ENCODE results near the gene OVCH1. TPM values are rescaled to one million over a fixed set of nuclear protein-coding genes. Genes with fewer than 3 reads are reported as not detected.

Gene OVCH1
- total RNA-seq, 4 donors from 2014 or later, result 0.10 TPM; not detected in 3

DNA sequence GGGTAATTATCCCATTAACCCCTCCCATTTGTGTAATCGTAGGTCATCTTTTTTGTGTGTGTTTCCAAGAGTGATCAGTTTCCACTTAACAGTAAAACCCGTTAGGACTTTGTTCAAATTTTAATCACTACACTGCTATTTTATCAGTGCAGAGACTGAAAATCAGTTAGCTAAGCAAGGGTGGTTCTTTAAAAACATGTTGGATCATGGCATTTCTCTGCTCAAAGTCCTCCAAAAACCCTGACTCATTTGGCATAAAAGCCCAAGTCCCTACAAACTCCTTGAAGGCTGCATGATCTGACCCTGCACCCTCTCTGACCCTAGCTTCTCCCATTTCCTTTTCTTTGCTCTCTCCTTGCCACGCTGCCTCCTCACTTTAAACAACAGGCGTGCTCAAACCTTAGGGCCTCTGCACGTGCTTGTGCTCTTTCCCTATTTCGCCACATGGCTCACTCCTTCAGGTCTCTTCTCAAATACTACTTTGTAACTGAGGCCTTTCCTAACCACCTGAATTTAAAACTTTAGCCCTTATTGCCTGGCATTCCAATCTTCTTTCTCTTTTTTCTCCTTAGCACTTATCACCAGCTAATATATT, 13.2 kb upstream of the OVCH1 start:
- no peaks in the 10 kb centered on the region for H3K4me1 ChIP-seq
- H3K4me3 ChIP-seq, result no peak overlapping the region
- no peaks in the 10 kb centered on the region for H3K9me3 ChIP-seq
- no peak overlapping the region for H3K27ac ChIP-seq
- H3K36me3 ChIP-seq, result peaks cover 0 to 55% of the 10 kb centered on the region in 2 donors
- in situ Hi-C loops (cut with MboI; ENCODE audit: low sequenced_read_pairs in 4 of 4), result loop anchor here in 1 of 4 donors (25.0 kb wide), 2 partner anchors 777 to 1302 kb away; no protein-coding TSS in a partner anchor
- DNase-seq (no peak), ATAC-seq (no peak)
- no peak for TF ChIP-seq POLR2A (IDR thresholded peaks at IDR 0.05)
- TF ChIP-seq, protein P1, sequence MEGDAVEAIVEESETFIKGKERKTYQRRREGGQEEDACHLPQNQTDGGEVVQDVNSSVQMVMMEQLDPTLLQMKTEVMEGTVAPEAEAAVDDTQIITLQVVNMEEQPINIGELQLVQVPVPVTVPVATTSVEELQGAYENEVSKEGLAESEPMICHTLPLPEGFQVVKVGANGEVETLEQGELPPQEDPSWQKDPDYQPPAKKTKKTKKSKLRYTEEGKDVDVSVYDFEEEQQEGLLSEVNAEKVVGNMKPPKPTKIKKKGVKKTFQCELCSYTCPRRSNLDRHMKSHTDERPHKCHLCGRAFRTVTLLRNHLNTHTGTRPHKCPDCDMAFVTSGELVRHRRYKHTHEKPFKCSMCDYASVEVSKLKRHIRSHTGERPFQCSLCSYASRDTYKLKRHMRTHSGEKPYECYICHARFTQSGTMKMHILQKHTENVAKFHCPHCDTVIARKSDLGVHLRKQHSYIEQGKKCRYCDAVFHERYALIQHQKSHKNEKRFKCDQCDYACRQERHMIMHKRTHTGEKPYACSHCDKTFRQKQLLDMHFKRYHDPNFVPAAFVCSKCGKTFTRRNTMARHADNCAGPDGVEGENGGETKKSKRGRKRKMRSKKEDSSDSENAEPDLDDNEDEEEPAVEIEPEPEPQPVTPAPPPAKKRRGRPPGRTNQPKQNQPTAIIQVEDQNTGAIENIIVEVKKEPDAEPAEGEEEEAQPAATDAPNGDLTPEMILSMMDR (IDR thresholded peaks at IDR 0.05 in 4 of 5, conservative IDR thresholded peaks at IDR 0.05 in 1 of 5), result no peak
- intact Hi-C loops (cut with DNase I; ENCODE audit: low total_unique reads), result loop anchor here (5.0 kb wide), 1 partner anchor 272 kb away; the partner anchor contains the start of gene TMTC1
- no peaks in the 10 kb centered on the region for H3K27me3 ChIP-seq

DNA sequence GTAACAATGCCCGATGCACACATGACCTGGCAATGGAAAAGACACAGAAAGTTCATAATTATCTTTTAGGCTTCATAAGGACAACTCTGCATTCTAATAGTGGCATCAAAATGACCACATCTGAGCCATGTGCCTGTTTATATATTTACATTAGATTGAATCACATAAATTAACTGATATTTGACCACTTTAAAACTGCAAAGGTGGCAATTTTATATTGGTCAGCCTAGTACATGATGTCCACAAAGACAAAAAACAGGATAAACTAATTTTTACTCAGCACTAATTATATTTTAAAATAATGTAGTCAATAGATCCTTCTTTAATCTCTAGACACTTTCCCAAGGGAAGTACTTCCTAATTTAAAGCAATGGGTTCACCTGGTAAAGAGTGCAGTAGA, 12.0 kb upstream of the OVCH1 start:
- DNase-seq, result no peak
- intact Hi-C loops (cut with DNase I; ENCODE audit: low total_unique reads) (no loop called here), in situ Hi-C loops (cut with MboI; ENCODE audit: low sequenced_read_pairs in 4 of 4) (loop anchor here in 1 of 4 donors (25.0 kb wide), 2 partner anchors 778 to 1303 kb away; no protein-coding TSS in a partner anchor)
- no peak for ATAC-seq
- Histone ChIP-seq H3K9me3 (no peaks in the 10 kb centered on the region), H3K27ac (no peak overlapping the region), H3K36me3 (peaks cover 0 to 47% of the 10 kb centered on the region in 2 donors), H3K27me3 (no peaks in the 10 kb centered on the region), H3K4me1 (peaks cover 5 to 8% of the 10 kb centered on the region in 2 donors), H3K4me3 (no peak overlapping the region)
- TF ChIP-seq, protein P1 (IDR thresholded peaks at IDR 0.05 in 4 of 5, conservative IDR thresholded peaks at IDR 0.05 in 1 of 5), result no peak
- TF ChIP-seq POLR2A (IDR thresholded peaks at IDR 0.05), result no peak

DNA sequence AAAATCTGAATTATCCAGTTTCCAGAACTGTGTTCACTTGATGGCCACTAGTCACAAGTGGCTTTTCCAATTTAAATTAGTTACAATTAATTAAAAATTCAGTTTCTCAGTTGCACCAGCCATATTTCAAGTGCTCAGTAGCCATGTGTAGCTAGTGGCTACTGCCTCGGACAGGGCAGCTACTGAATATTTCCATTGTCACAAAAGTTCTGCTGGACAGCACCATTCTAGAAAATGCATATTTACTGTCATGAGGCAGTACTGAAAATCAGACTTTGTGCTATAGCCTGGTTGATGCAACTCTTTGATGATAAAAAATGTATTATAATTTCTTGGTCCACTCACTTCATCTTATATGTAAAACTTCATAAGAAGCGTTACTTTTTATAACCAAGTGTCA, 11.5 kb upstream of the OVCH1 start:
- Histone ChIP-seq H3K27ac (no peak overlapping the region), H3K27me3 (no peaks in the 10 kb centered on the region), H3K9me3 (no peaks in the 10 kb centered on the region), H3K36me3 (peaks cover 0 to 42% of the 10 kb centered on the region in 2 donors), H3K4me3 (no peak overlapping the region), H3K4me1 (peaks cover 5 to 8% of the 10 kb centered on the region in 2 donors)
- in situ Hi-C loops (cut with MboI; ENCODE audit: low sequenced_read_pairs in 4 of 4), result loop anchor here in 1 of 4 donors (25.0 kb wide), 2 partner anchors 778 to 1303 kb away; no protein-coding TSS in a partner anchor
- intact Hi-C loops (cut with DNase I; ENCODE audit: low total_unique reads), result no loop called here
- ATAC-seq (no peak), DNase-seq (no peak)
- TF ChIP-seq POLR2A (IDR thresholded peaks at IDR 0.05), result no peak
- TF ChIP-seq, protein P1 (IDR thresholded peaks at IDR 0.05 in 4 of 5, conservative IDR thresholded peaks at IDR 0.05 in 1 of 5), result no peak

DNA sequence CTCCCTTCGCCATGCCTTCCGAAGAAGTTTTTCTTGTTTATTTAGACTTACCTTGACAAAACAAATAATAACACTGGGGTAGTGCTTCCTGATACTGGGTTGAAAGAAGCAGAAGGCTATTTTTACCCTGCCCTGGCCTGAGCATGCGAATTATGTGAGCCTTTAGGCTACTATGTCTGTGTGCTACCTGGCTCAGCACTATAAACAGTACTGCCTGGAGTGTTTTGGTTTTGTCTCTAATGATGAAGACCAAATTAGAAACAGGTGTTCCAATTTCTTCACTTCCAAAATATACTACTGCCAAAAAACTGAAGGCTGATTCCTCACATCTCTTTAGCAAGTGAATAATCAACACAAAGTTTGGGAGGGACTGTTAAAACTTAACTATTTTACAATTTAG, 7.6 kb upstream of the OVCH1 start:
- Histone ChIP-seq H3K36me3 (peaks cover 0 to 20% of the 10 kb centered on the region in 2 donors), H3K27ac (no peak overlapping the region), H3K27me3 (no peaks in the 10 kb centered on the region), H3K4me1 (peaks cover 5 to 8% of the 10 kb centered on the region in 2 donors), H3K4me3 (no peak overlapping the region), H3K9me3 (no peaks in the 10 kb centered on the region)
- intact Hi-C loops (cut with DNase I; ENCODE audit: low total_unique reads) (no loop called here), in situ Hi-C loops (cut with MboI; ENCODE audit: low sequenced_read_pairs in 4 of 4) (loop anchor here in 1 of 4 donors (25.0 kb wide), 2 partner anchors 782 to 1307 kb away; no protein-coding TSS in a partner anchor)
- ATAC-seq (no peak), DNase-seq (no peak)
- TF ChIP-seq POLR2A (IDR thresholded peaks at IDR 0.05), result no peak
- TF ChIP-seq, protein P1 (IDR thresholded peaks at IDR 0.05 in 4 of 5, conservative IDR thresholded peaks at IDR 0.05 in 1 of 5), result no peak
